DOHH2 (cell line): ENCODE results near the gene SRPK2.

Experiments
- H3F3A ChIP-seq: fragments of 200-600 bp; sonication (generic), shearing (Covaris generic); 2 replicates; pipeline ENCODE4 v1.6.0; 2016; ENCODE audit warnings: antibody characterized with exemption, mild to moderate bottlenecking; ENCODE audit not compliant: control insufficient read depth, insufficient read depth
- H3K27ac ChIP-seq: fragments of 200-600 bp; sonication (generic); 2 replicates; pipeline ENCODE4 v1.5.1; 2014; ENCODE audit warnings: low read depth, mild to moderate bottlenecking, low read length, moderate library complexity
- H3K27me3 ChIP-seq: fragments of 200-600 bp; sonication (generic); 2 replicates; pipeline ENCODE4 v1.6.1; 2014; ENCODE audit warnings: mild to moderate bottlenecking, low read length, mixed read lengths; ENCODE audit not compliant: control insufficient read depth
- H3K36me3 ChIP-seq: fragments of 200-600 bp; sonication (generic); 2 replicates; pipeline ENCODE4 v1.6.1; 2014; ENCODE audit warnings: mild to moderate bottlenecking, low read length, moderate library complexity, mixed read lengths; ENCODE audit not compliant: control insufficient read depth
- H3K4me1 ChIP-seq: fragments of 200-600 bp; sonication (generic); 2 replicates; pipeline ENCODE4 v1.6.1; 2014; ENCODE audit warnings: mild to moderate bottlenecking, low read length, mixed read lengths; ENCODE audit not compliant: control insufficient read depth
- H3K4me2 ChIP-seq: fragments of 200-600 bp; sonication (generic); 2 replicates; pipeline ENCODE4 v1.6.0; 2014; ENCODE audit warnings: mild to moderate bottlenecking, low read length, moderate library complexity
- H3K4me3 ChIP-seq: fragments of 200-600 bp; sonication (generic); 2 replicates; pipeline ENCODE4 v1.5.1; 2014; ENCODE audit warnings: mild to moderate bottlenecking, low read length, mixed read lengths
- H3K79me2 ChIP-seq: fragments of 200-600 bp; sonication (generic); 2 replicates; pipeline ENCODE4 v1.6.1; 2014; ENCODE audit warnings: mild to moderate bottlenecking, low read length, mixed read lengths; ENCODE audit not compliant: control insufficient read depth
- H3K9me2 ChIP-seq: fragments of 200-600 bp; sonication (generic); replicated peaks from 2 replicates; pipeline ENCODE4 v1.6.1; 2014; ENCODE audit warnings: mild to moderate bottlenecking, low read length, mixed read lengths; ENCODE audit not compliant: control insufficient read depth
- H3K9me3 ChIP-seq: fragments of 200-600 bp; sonication (generic); 2 replicates; pipeline ENCODE4 v1.6.1; 2014; ENCODE audit warnings: antibody characterized with exemption, low read length, mixed read lengths; ENCODE audit not compliant: control insufficient read depth, insufficient read depth
- H4K20me1 ChIP-seq: fragments of 200-600 bp; sonication (generic); 2 replicates; pipeline ENCODE4 v1.6.0; 2014; ENCODE audit warnings: low read depth, mild to moderate bottlenecking, antibody characterized with exemption, low read length, moderate library complexity; ENCODE audit not compliant: control insufficient read depth, insufficient read depth
- EZH2phosphoT487 ChIP-seq: fragments of 200-600 bp; sonication (generic); IDR thresholded peaks from 2 replicates; pipeline ENCODE4 v1.6.1; 2017; ENCODE audit warnings: borderline replicate concordance, mild to moderate bottlenecking, antibody characterized with exemption, low read length, moderate library complexity, mixed read lengths
- TF ChIP-seq, protein P1 (sequence below): fragments of 200-600 bp; sonication (generic); IDR thresholded peaks from one replicate; pipeline ENCODE4 v1.5.1; 2014; ENCODE audit warnings: antibody characterized with exemption, mild to moderate bottlenecking, low read depth, low read length; ENCODE audit not compliant: poor library complexity, severe bottlenecking

The SRPK2 gene

GRCh38 chr7:105180002-105180401, 208.7 kb downstream of the SRPK2 start:
- H4K20me1 ChIP-seq = no peaks in the 10 kb centered on the region
- no peak overlapping the region for H3K4me2 ChIP-seq
- H3F3A ChIP-seq = no peaks in the 10 kb centered on the region
- H3K79me2 ChIP-seq = peaks cover 4% of the 10 kb centered on the region; the same call in 1 of the 2 replicates
- no peaks in the 10 kb centered on the region for H3K27me3 ChIP-seq
- H3K36me3 ChIP-seq = no peaks in the 10 kb centered on the region
- no peak overlapping the region for H3K4me3 ChIP-seq
- no peak overlapping the region for H3K27ac ChIP-seq
- H3K9me2 ChIP-seq = no peaks in the 10 kb centered on the region
- TF ChIP-seq, protein P1, sequence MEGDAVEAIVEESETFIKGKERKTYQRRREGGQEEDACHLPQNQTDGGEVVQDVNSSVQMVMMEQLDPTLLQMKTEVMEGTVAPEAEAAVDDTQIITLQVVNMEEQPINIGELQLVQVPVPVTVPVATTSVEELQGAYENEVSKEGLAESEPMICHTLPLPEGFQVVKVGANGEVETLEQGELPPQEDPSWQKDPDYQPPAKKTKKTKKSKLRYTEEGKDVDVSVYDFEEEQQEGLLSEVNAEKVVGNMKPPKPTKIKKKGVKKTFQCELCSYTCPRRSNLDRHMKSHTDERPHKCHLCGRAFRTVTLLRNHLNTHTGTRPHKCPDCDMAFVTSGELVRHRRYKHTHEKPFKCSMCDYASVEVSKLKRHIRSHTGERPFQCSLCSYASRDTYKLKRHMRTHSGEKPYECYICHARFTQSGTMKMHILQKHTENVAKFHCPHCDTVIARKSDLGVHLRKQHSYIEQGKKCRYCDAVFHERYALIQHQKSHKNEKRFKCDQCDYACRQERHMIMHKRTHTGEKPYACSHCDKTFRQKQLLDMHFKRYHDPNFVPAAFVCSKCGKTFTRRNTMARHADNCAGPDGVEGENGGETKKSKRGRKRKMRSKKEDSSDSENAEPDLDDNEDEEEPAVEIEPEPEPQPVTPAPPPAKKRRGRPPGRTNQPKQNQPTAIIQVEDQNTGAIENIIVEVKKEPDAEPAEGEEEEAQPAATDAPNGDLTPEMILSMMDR = no peak
- no peak for TF ChIP-seq EZH2phosphoT487
- no peaks in the 10 kb centered on the region for H3K4me1 ChIP-seq
- H3K9me3 ChIP-seq = peaks cover 5% of the 10 kb centered on the region; the same call in 1 of the 2 replicates

- Histone ChIP-seq H3K4me1 (no peaks in the 10 kb centered on the region), H3K9me2 (no peaks in the 10 kb centered on the region), H3K4me3 (no peak overlapping the region), H3F3A (no peaks in the 10 kb centered on the region), H3K36me3 (no peaks in the 10 kb centered on the region), H3K27ac (no peak overlapping the region), H4K20me1 (no peaks in the 10 kb centered on the region), H3K27me3 (no peaks in the 10 kb centered on the region), H3K9me3 (peaks cover 5% of the 10 kb centered on the region; the same call in 1 of the 2 replicates), H3K4me2 (no peak overlapping the region), H3K79me2 (peaks cover 4% of the 10 kb centered on the region; the same call in 1 of the 2 replicates)
- TF ChIP-seq, protein P1 = no peak
- TF ChIP-seq EZH2phosphoT487 = no peak
Observed at GRCh38 chr7:105178928-105179541, 209.7 kb downstream of the SRPK2 start.

DNA sequence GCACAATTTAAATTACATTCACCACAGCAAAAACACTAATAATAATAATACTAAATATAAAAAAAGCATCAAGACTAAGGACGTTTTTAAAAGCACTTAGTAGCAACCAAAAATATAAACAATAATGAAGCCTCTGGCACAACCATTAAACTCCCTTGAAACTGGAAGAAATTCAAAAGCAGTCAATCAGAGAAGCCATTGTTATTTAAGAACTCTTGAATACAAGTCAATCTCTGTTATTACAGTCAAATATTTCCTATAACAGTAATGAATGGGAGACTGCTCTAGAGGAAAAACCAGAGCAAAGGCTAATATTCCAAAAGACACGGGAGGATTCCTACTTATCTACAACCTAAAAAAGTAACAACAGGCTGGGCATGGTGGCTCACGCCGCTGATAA, 210.5 kb downstream of the SRPK2 start:
- Histone ChIP-seq H3K9me2 (no peaks in the 10 kb centered on the region), H3K4me3 (no peak overlapping the region), H3K27me3 (no peaks in the 10 kb centered on the region), H3K27ac (no peak overlapping the region), H3K4me1 (peaks cover 5% of the 10 kb centered on the region), H3K79me2 (peaks cover 6% of the 10 kb centered on the region; the same call in 1 of the 2 replicates), H3K36me3 (no peaks in the 10 kb centered on the region), H3K9me3 (peaks cover 5% of the 10 kb centered on the region; the same call in 1 of the 2 replicates), H4K20me1 (no peaks in the 10 kb centered on the region), H3K4me2 (no peak overlapping the region), H3F3A (no peaks in the 10 kb centered on the region)
- TF ChIP-seq, protein P1 = no peak
- no peak for TF ChIP-seq EZH2phosphoT487
